Psoas muscle (tissue), 8 donors: ENCODE results near the gene MEF2C. TPM values are rescaled to one million over a fixed set of nuclear protein-coding genes. Genes with fewer than 3 reads are reported as not detected.

Experiments
- ATAC-seq, 4 donors: fragments of 200-7000 bp; cut with Tn5 transposase; one replicate each; pipeline ENCODE4 v1.9.1; 2020; ENCODE audit warnings: moderate library complexity in 3 of 4, mild to moderate bottlenecking in 2 of 4
- DNase-seq, 2 donors: peaks; one replicate each; pipeline ENCODE4 v3.0.0-alpha.2; 2020
- H3K27ac ChIP-seq: fragments of 200-600 bp; one replicate; pipeline ENCODE4 v1.8.0; 2022
- H3K27me3 ChIP-seq, 3 donors: fragments of 200-600 bp in 1 of 3; one replicate each; pipeline versions ENCODE4 v1.6.1 to v1.8.0; 2013 to 2022; ENCODE audit warnings: low read length in 2 of 3, mild to moderate bottlenecking in 2 of 3, moderate library complexity in 1 of 3; ENCODE audit not compliant: insufficient read depth in 3 of 3
- H3K36me3 ChIP-seq, 2 donors: fragments of 200-600 bp in 1 of 2; one replicate each; pipeline versions ENCODE4 v1.6.1 to v1.8.0; 2013 to 2022; ENCODE audit warnings: low read depth in 1 of 2, mild to moderate bottlenecking in 1 of 2, moderate library complexity in 1 of 2; ENCODE audit not compliant: insufficient read depth in 1 of 2
- H3K4me1 ChIP-seq: fragments of 200-600 bp; one replicate; pipeline ENCODE4 v1.8.0; 2022
- H3K4me3 ChIP-seq: fragments of 200-600 bp; one replicate; pipeline ENCODE4 v1.8.0; 2022; ENCODE audit warnings: mild to moderate bottlenecking
- H3K9me3 ChIP-seq: fragments of 200-600 bp; one replicate; pipeline ENCODE4 v1.8.0; 2022
- WGBS, 3 donors: extraction: QIAGEN DNeasy Blood & Tissue Kit; methylation state at CpG; one replicate each; pipeline versions ENCODE4 v1.1.6 to v1.1.7; 2013; 5-methylcytosine and 5-hydroxymethylcytosine counted together
- intact Hi-C, 2 donors: fragments of 100-400 bp; cut with DNase I; formaldehyde crosslinking; loops; one replicate each; pipeline versions ENCODE4 v1.11.0 to v1.14.2; 2022
- polyA plus RNA-seq, 3 donors: library from polyadenylated mRNA; stranded (reverse); fragments of 200-250 nt; gene quantifications; one replicate each; pipeline ENCODE4 v1.2.3, GENCODE V29; 2013
- total RNA-seq, 4 donors: library from RNA; stranded (reverse); fragmentation: NEBNext Ultra II Directional in 2 of 4; extraction: Animal tissue kit (Norgen Biotek cat#: 25700) in 2 of 4; gene quantifications; one replicate each; pipeline versions ENCODE4 v1.2.1 to v1.2.4, GENCODE V29; 2021 to 2023
- TF ChIP-seq, protein P1 (sequence below): fragments of 200-600 bp; IDR thresholded peaks from one replicate; pipeline ENCODE4 v1.8.0; 2022; ENCODE audit warnings: antibody characterized with exemption
- donor health status: healthy with polysubstance abuse.
- donor health status: DM: no; HTN: no; CAD: no; lungs with moderate emphysema.
- donor health status: Bipolar disorder and iron deficiency.
- donor health status: healthy.
- donor health status: DM: yes; HTN: yes; CAD: no.
- donor health status: DM: no; HTN: no; CAD: no.
- donor health status: DM: no; HTN: no; CAD: no.
- donor health status: DM: yes; HTN: yes; CAD: no.

MEF2C gene
- total and polyA plus RNA-seq, 7 donors: 9.3 to 530 (median 148) TPM

- H3K27ac ChIP-seq: no peak overlapping the region
- ATAC-seq (no peak), DNase-seq (no peak)
- intact Hi-C loops: loop anchor here in 1 of 2 donors (10.0 kb wide), 1 partner anchor 1469 kb away; no protein-coding TSS in a partner anchor
- H3K4me3 ChIP-seq: no peak overlapping the region
- H3K4me1 ChIP-seq: no peaks in the 10 kb centered on the region
- TF ChIP-seq, protein P1, sequence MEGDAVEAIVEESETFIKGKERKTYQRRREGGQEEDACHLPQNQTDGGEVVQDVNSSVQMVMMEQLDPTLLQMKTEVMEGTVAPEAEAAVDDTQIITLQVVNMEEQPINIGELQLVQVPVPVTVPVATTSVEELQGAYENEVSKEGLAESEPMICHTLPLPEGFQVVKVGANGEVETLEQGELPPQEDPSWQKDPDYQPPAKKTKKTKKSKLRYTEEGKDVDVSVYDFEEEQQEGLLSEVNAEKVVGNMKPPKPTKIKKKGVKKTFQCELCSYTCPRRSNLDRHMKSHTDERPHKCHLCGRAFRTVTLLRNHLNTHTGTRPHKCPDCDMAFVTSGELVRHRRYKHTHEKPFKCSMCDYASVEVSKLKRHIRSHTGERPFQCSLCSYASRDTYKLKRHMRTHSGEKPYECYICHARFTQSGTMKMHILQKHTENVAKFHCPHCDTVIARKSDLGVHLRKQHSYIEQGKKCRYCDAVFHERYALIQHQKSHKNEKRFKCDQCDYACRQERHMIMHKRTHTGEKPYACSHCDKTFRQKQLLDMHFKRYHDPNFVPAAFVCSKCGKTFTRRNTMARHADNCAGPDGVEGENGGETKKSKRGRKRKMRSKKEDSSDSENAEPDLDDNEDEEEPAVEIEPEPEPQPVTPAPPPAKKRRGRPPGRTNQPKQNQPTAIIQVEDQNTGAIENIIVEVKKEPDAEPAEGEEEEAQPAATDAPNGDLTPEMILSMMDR: no peak
- 75 to 91% (median 83%) methylated on average over 1 of the region's 1 CpG for WGBS, 3 donors
- no peaks in the 10 kb centered on the region for H3K9me3 ChIP-seq
- H3K27me3 ChIP-seq: no peaks in the 10 kb centered on the region
- H3K36me3 ChIP-seq: peaks cover 0 to 62% of the 10 kb centered on the region in 2 donors
These were observed 166.9 kb downstream of the MEF2C start for GRCh38 chr5:88716101-88716500.

DNA sequence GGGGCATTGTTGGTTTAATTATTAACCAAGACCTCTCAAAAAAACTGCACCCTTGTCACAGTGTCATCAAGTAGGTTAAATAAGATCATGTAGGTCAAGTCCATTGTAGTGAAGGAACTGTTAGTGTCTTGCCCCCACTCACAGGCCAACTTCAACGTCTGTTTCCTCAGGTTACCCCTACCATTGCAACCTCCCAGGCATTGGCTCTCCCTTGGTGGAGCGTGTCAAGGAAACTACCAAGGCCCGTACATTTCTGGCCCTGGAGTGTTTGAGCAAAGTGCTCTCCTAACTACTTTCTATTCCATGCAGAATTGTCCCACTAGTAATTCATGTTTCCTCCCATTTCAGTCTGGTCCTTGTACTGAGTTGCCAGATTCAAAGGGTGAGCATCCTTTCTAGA lies 167.5 kb downstream of the MEF2C start:
- no peak overlapping the region for H3K4me3 ChIP-seq
- intact Hi-C loops: loop anchor here in 1 of 2 donors (10.0 kb wide), 1 partner anchor 1469 kb away; no protein-coding TSS in a partner anchor

GRCh38 chr5:88713818-88714217 lies 169.2 kb downstream of the MEF2C start:
- peak in 2 of 4 donors; percentile 44 to 48 for ATAC-seq
- TF ChIP-seq, protein P1: no peak
- no peak overlapping the region for H3K27ac ChIP-seq
- no peaks in the 10 kb centered on the region for H3K4me1 ChIP-seq
- H3K9me3 ChIP-seq: no peaks in the 10 kb centered on the region
- whole genome bisulfite sequencing, 3 donors: 41 to 53% (median 49%) methylated on average over 2 of the region's 2 CpGs
- H3K4me3 ChIP-seq: no peak overlapping the region
- H3K27me3 ChIP-seq: no peaks in the 10 kb centered on the region
- intact Hi-C loops: loop anchor here in 1 of 2 donors (10.0 kb wide), 1 partner anchor 1471 kb away; no protein-coding TSS in a partner anchor
- DNase-seq: no peak
- peaks cover 0 to 39% of the 10 kb centered on the region in 2 donors for H3K36me3 ChIP-seq

More for the DNA sequence above, 167.5 kb downstream of the MEF2C start:
- Histone ChIP-seq H3K27me3 (no peaks in the 10 kb centered on the region), H3K27ac (no peak overlapping the region), H3K4me1 (no peaks in the 10 kb centered on the region), H3K9me3 (no peaks in the 10 kb centered on the region), H3K36me3 (peaks cover 0 to 56% of the 10 kb centered on the region in 2 donors)
- WGBS, 3 donors: 70 to 83% (median 71%) methylated on average over 3 of the region's 3 CpGs
- ATAC-seq (peak in 1 of 4 donors; percentile 35), DNase-seq (no peak)
- TF ChIP-seq, protein P1: no peak

DNA sequence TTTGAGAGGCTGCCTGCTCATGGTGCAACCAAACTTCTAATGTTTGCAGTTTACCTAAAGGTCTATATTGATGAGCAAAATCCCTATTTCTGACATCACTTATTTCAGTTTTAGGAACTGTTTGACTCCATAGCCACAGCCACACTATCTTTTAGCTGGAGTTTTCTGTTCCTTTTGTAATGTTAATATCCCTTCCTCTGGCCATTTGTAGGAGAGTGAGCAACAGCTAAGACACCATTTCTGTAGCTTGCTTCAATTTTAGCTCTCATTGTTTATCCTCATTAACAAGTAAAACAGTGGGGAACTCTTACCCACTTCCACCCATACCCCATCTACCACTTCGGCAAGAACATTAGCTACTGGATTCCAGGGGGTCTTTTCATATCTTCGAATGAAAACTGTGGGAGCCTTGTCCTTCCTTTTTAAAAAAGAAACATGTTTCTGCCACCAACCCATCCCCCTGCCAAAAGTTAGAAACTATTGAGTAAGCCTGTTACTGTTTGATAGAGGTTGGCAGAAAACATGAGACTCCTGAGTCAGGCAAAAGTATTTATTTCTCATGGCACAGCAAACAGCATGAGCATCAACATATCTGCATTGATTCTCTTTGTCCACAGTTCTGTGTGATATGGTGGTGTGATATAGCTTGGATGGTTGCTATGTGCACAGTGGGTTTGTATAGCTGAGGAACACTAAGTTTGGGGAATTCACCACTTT lies 174.1 kb downstream of the MEF2C start:
- TF ChIP-seq, protein P1: no peak
- no peak overlapping the region for H3K4me3 ChIP-seq
- H3K27ac ChIP-seq: no peak overlapping the region
- no peaks in the 10 kb centered on the region for H3K27me3 ChIP-seq
- H3K36me3 ChIP-seq: no peaks in the 10 kb centered on the region
- intact Hi-C loops: no loop called here
- 74 to 80% (median 78%) methylated on average over 2 of the region's 2 CpGs for WGBS, 3 donors
- H3K4me1 ChIP-seq: no peaks in the 10 kb centered on the region
- ATAC-seq (peak in 1 of 4 donors; percentile 25), DNase-seq (no peak)
- H3K9me3 ChIP-seq: no peaks in the 10 kb centered on the region
